DOHH2 (cell line): ENCODE data around the gene HOXD10.

ENCODE experiments used
- H3F3A ChIP-seq: fragments of 200-600 bp; sonication (generic), shearing (Covaris generic); 2 replicates; pipeline ENCODE4 v1.6.0; 2016; ENCODE audit warnings: antibody characterized with exemption, mild to moderate bottlenecking; ENCODE audit not compliant: control insufficient read depth, insufficient read depth
- H3K27ac ChIP-seq: fragments of 200-600 bp; sonication (generic); 2 replicates; pipeline ENCODE4 v1.5.1; 2014; ENCODE audit warnings: low read depth, mild to moderate bottlenecking, low read length, moderate library complexity
- H3K27me3 ChIP-seq: fragments of 200-600 bp; sonication (generic); 2 replicates; pipeline ENCODE4 v1.6.1; 2014; ENCODE audit warnings: mild to moderate bottlenecking, low read length, mixed read lengths; ENCODE audit not compliant: control insufficient read depth
- H3K36me3 ChIP-seq: fragments of 200-600 bp; sonication (generic); 2 replicates; pipeline ENCODE4 v1.6.1; 2014; ENCODE audit warnings: mild to moderate bottlenecking, low read length, moderate library complexity, mixed read lengths; ENCODE audit not compliant: control insufficient read depth
- H3K4me1 ChIP-seq: fragments of 200-600 bp; sonication (generic); 2 replicates; pipeline ENCODE4 v1.6.1; 2014; ENCODE audit warnings: mild to moderate bottlenecking, low read length, mixed read lengths; ENCODE audit not compliant: control insufficient read depth
- H3K4me2 ChIP-seq: fragments of 200-600 bp; sonication (generic); 2 replicates; pipeline ENCODE4 v1.6.0; 2014; ENCODE audit warnings: mild to moderate bottlenecking, low read length, moderate library complexity
- H3K4me3 ChIP-seq: fragments of 200-600 bp; sonication (generic); 2 replicates; pipeline ENCODE4 v1.5.1; 2014; ENCODE audit warnings: mild to moderate bottlenecking, low read length, mixed read lengths
- H3K79me2 ChIP-seq: fragments of 200-600 bp; sonication (generic); 2 replicates; pipeline ENCODE4 v1.6.1; 2014; ENCODE audit warnings: mild to moderate bottlenecking, low read length, mixed read lengths; ENCODE audit not compliant: control insufficient read depth
- H3K9me2 ChIP-seq: fragments of 200-600 bp; sonication (generic); replicated peaks from 2 replicates; pipeline ENCODE4 v1.6.1; 2014; ENCODE audit warnings: mild to moderate bottlenecking, low read length, mixed read lengths; ENCODE audit not compliant: control insufficient read depth
- H3K9me3 ChIP-seq: fragments of 200-600 bp; sonication (generic); 2 replicates; pipeline ENCODE4 v1.6.1; 2014; ENCODE audit warnings: antibody characterized with exemption, low read length, mixed read lengths; ENCODE audit not compliant: control insufficient read depth, insufficient read depth
- H4K20me1 ChIP-seq: fragments of 200-600 bp; sonication (generic); 2 replicates; pipeline ENCODE4 v1.6.0; 2014; ENCODE audit warnings: low read depth, mild to moderate bottlenecking, antibody characterized with exemption, low read length, moderate library complexity; ENCODE audit not compliant: control insufficient read depth, insufficient read depth
- EZH2phosphoT487 ChIP-seq: fragments of 200-600 bp; sonication (generic); IDR thresholded peaks from 2 replicates; pipeline ENCODE4 v1.6.1; 2017; ENCODE audit warnings: borderline replicate concordance, mild to moderate bottlenecking, antibody characterized with exemption, low read length, moderate library complexity, mixed read lengths
- TF ChIP-seq, protein P1 (sequence below): fragments of 200-600 bp; sonication (generic); IDR thresholded peaks from one replicate; pipeline ENCODE4 v1.5.1; 2014; ENCODE audit warnings: antibody characterized with exemption, mild to moderate bottlenecking, low read depth, low read length; ENCODE audit not compliant: poor library complexity, severe bottlenecking

The HOXD10 gene

GRCh38 chr2:176160986-176161824, 44.6 kb downstream of the HOXD10 start:
- Histone ChIP-seq H3K79me2 (no peaks in the 10 kb centered on the region), H3K9me3 (no peaks in the 10 kb centered on the region; the same call in 1 of the 2 replicates), H3K27me3 (no peaks in the 10 kb centered on the region), H3K4me3 (no peak overlapping the region), H3K27ac (no peak overlapping the region), H3K36me3 (no peaks in the 10 kb centered on the region), H3K4me2 (no peak overlapping the region), H3K4me1 (no peaks in the 10 kb centered on the region), H3F3A (no peaks in the 10 kb centered on the region), H3K9me2 (no peaks in the 10 kb centered on the region), H4K20me1 (no peaks in the 10 kb centered on the region)
- no peak for TF ChIP-seq EZH2phosphoT487
- TF ChIP-seq, protein P1, sequence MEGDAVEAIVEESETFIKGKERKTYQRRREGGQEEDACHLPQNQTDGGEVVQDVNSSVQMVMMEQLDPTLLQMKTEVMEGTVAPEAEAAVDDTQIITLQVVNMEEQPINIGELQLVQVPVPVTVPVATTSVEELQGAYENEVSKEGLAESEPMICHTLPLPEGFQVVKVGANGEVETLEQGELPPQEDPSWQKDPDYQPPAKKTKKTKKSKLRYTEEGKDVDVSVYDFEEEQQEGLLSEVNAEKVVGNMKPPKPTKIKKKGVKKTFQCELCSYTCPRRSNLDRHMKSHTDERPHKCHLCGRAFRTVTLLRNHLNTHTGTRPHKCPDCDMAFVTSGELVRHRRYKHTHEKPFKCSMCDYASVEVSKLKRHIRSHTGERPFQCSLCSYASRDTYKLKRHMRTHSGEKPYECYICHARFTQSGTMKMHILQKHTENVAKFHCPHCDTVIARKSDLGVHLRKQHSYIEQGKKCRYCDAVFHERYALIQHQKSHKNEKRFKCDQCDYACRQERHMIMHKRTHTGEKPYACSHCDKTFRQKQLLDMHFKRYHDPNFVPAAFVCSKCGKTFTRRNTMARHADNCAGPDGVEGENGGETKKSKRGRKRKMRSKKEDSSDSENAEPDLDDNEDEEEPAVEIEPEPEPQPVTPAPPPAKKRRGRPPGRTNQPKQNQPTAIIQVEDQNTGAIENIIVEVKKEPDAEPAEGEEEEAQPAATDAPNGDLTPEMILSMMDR, result no peak

DNA sequence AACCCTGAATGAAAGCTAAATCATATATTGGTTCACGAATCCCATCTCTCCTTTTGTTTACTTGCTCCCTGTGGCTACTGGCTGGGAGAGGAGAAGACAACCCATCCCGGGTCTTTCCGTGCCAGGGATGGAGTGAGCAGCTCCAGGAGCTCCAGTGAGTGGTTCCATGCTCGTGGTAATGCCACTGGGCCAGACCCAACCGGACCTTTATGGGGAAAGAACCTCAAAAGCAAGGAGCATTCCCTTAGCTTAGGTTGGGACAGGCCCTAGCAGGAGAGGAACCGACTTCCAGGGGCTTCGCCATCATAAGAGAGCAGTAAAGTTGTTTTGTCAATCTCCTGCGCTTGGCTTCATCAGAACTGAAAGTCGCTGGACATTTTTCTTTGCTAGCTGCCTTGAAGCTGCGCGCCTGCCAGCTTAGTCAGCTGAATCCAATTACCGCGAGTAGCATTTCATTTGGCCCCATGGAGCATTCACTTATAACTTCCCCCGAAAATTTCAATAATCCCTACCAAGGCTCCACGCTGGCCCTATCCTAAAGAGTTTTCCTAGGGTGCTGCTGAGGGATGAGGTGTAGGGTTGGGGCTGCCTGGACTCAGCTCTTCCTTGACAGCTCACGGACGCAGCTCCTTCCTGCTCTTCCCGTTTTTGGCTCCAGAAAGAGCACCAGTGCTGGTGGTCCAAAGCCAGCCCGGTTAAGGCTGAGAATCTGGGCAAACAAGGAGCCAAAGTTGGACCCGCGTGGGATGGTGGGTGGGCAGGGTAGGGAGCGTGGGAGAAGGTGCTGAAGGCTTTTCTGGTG, 45.4 kb downstream of the HOXD10 start:
- no peak for TF ChIP-seq EZH2phosphoT487
- TF ChIP-seq, protein P1, result no peak
- Histone ChIP-seq H4K20me1 (no peaks in the 10 kb centered on the region), H3K27ac (no peak overlapping the region), H3K79me2 (no peaks in the 10 kb centered on the region), H3K4me2 (no peak overlapping the region), H3F3A (no peaks in the 10 kb centered on the region), H3K4me3 (no peak overlapping the region), H3K9me3 (no peaks in the 10 kb centered on the region; the same call in 1 of the 2 replicates), H3K27me3 (no peaks in the 10 kb centered on the region), H3K9me2 (no peaks in the 10 kb centered on the region), H3K36me3 (no peaks in the 10 kb centered on the region), H3K4me1 (no peaks in the 10 kb centered on the region)

GRCh38 chr2:176162911-176163671, 46.5 kb downstream of the HOXD10 start:
- Histone ChIP-seq H3K27me3 (no peaks in the 10 kb centered on the region), H3K36me3 (no peaks in the 10 kb centered on the region), H4K20me1 (no peaks in the 10 kb centered on the region), H3F3A (no peaks in the 10 kb centered on the region), H3K79me2 (no peaks in the 10 kb centered on the region), H3K9me3 (no peaks in the 10 kb centered on the region; the same call in 1 of the 2 replicates), H3K4me2 (no peak overlapping the region), H3K9me2 (no peaks in the 10 kb centered on the region), H3K4me3 (no peak overlapping the region), H3K4me1 (no peaks in the 10 kb centered on the region), H3K27ac (no peak overlapping the region)
- TF ChIP-seq EZH2phosphoT487, result no peak
- TF ChIP-seq, protein P1, result no peak
